ENCODE data around the gene NKD1. TPM values are rescaled to one million over a fixed set of nuclear protein-coding genes. Genes with fewer than 3 reads are reported as not detected.

NKD1 gene
- total RNA-seq, 6 donors from 2014 or later = 9.9 to 59.7 (median 21.4) TPM

DNA sequence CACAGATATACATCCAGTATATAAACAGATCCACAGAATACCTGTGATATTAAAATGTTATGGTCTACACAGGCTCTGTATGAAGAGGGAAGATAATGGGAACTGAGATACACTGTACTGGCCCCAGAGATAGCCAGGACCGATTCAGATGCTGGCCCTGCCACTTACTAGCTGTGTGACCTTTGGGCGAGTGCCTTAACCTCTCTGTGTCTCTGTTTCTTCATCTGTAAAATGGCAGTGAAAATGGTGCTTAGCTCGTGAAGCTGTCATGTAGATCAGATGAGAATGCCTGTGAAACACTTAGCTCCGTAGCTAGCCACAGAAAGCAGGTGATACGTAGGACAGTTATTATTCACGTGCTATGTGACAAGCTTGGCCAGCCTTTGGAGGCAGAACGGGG, 22.2 kb downstream of the NKD1 start:
- peak overlapping the region in 1 of 4 donors; percentile 14 for H3K27ac ChIP-seq
- H3K36me3 ChIP-seq = no peaks in the 10 kb centered on the region
- H3K27me3 ChIP-seq = no peaks in the 10 kb centered on the region
- H3K4me3 ChIP-seq = no peak overlapping the region
- peaks cover 0 to 12% (median 2%) of the 10 kb centered on the region in 4 donors for H3K4me1 ChIP-seq
- no peaks in the 10 kb centered on the region for H3K9me3 ChIP-seq
- TF ChIP-seq POLR2A (IDR thresholded peaks at IDR 0.05) (no peak), POLR2AphosphoS5 (IDR thresholded peaks at IDR 0.05) (no peak), EP300 (IDR thresholded peaks at IDR 0.05) (no peak)
- TF ChIP-seq, protein P1, sequence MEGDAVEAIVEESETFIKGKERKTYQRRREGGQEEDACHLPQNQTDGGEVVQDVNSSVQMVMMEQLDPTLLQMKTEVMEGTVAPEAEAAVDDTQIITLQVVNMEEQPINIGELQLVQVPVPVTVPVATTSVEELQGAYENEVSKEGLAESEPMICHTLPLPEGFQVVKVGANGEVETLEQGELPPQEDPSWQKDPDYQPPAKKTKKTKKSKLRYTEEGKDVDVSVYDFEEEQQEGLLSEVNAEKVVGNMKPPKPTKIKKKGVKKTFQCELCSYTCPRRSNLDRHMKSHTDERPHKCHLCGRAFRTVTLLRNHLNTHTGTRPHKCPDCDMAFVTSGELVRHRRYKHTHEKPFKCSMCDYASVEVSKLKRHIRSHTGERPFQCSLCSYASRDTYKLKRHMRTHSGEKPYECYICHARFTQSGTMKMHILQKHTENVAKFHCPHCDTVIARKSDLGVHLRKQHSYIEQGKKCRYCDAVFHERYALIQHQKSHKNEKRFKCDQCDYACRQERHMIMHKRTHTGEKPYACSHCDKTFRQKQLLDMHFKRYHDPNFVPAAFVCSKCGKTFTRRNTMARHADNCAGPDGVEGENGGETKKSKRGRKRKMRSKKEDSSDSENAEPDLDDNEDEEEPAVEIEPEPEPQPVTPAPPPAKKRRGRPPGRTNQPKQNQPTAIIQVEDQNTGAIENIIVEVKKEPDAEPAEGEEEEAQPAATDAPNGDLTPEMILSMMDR (IDR thresholded peaks at IDR 0.05) = no peak
- no peak for DNase-seq
- 89 to 90% methylated on average over 7 of the region's 7 CpGs for WGBS, 2 donors
- ATAC-seq (ENCODE audit: low FRiP score in 2 of 2) = no peak

DNA sequence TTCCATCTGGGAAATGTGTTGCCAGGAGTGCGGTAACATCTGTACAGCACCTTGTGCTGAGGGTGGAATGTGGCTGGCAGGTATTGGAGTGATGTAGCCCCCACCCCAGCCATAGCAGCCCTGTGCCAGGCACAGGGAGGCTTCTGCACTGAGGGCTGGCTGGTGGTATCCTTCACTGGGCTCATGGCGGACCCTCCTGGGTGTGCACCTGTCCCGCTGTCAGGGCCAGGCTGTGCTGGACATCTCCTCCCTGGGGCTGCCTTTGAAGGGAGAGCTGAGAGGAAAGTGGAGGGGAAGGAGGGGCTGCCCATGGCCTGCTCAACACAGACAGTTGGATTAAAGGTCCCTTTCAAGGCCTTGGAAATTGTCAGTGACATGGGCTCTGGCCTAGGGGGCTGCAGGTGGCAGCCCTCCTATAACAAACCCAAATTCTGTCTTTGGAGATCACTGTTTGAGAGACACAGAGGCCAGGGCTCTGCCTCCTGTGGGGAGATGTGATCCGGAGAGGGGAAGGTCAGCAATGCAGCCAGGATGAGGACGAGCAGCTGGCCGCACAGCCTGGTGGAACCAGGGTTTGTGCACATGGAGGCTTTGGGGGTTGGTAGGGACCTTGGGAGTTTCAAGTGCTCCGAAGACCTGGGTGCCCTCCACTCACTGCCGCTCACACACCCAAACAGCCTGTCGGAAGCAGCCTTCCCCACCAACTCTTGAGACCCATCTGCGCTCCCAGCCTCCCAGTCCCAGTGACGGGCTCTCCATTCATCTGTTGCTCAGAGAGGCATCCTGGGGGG, 22.8 kb downstream of the NKD1 start:
- no peak for TF ChIP-seq POLR2AphosphoS5 (IDR thresholded peaks at IDR 0.05)
- no peak for TF ChIP-seq POLR2A (IDR thresholded peaks at IDR 0.05)
- TF ChIP-seq, protein P1 (IDR thresholded peaks at IDR 0.05) = no peak
- no peak for TF ChIP-seq EP300 (IDR thresholded peaks at IDR 0.05)

DNA sequence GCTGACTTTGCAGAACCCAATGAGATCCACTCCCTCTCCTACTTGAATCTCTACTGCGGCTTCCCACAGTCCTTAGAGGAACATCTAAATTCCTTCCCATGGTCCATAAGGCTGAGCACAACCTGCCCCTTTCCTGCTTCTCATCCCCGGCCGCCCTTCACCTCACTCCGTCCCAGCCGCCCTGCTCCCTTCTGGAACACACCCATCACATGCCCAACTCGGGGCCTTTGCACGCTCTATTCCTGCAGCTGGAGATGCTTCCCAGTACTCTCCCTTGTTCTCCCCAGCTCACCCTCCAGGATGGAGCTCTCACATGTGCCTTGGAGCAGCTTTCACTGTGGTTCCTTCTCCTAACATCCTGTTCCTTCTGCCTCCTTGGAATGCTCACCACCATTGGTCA, 23.6 kb downstream of the NKD1 start:
- no peaks in the 10 kb centered on the region for H3K36me3 ChIP-seq
- TF ChIP-seq, protein P1 (IDR thresholded peaks at IDR 0.05) = no peak
- TF ChIP-seq POLR2A (IDR thresholded peaks at IDR 0.05) = no peak
- no peak for TF ChIP-seq EP300 (IDR thresholded peaks at IDR 0.05)
- TF ChIP-seq POLR2AphosphoS5 (IDR thresholded peaks at IDR 0.05) = no peak
- DNase-seq (no peak), ATAC-seq (ENCODE audit: low FRiP score in 2 of 2) (no peak)
- no peak overlapping the region for H3K27ac ChIP-seq
- no peaks in the 10 kb centered on the region for H3K9me3 ChIP-seq
- H3K4me1 ChIP-seq = peaks cover 0 to 12% (median 3%) of the 10 kb centered on the region in 4 donors
- no peak overlapping the region for H3K4me3 ChIP-seq
- H3K27me3 ChIP-seq = no peaks in the 10 kb centered on the region
- 91 to 92% methylated on average over 7 of the region's 7 CpGs for WGBS, 2 donors

More for the DNA sequence above, 22.8 kb downstream of the NKD1 start:
- Histone ChIP-seq H3K4me3 (no peak overlapping the region), H3K27ac (no peak overlapping the region), H3K9me3 (no peaks in the 10 kb centered on the region), H3K4me1 (peaks cover 0 to 12% (median 3%) of the 10 kb centered on the region in 4 donors), H3K36me3 (no peaks in the 10 kb centered on the region), H3K27me3 (no peaks in the 10 kb centered on the region)
- ATAC-seq (ENCODE audit: low FRiP score in 2 of 2) = peak in 1 of 2 donors; percentile 27
- no peak for DNase-seq
- WGBS, 2 donors = 77 to 91% methylated on average over 9 to 11 of the region's 11 CpGs

DNA sequence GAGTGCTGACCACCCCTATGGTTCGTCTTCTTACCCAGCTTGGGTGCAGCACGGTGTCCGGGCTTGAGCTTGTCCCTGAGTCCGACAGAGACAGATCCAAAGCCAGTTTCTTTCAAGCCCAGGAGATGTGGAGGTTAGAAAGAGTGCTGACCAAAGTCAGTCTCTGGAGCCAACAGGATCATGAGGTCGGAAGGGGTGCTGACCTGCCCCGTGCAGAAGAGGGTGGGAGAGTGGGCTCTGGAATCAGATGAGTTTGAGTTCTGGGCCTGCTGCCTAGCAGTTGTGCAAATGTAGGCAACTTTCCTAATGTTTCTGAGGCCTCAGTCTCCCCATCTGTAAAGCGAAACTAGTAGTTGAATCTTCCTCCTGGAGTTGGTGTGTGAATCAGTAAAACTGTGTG, 24.5 kb downstream of the NKD1 start:
- WGBS, 2 donors = 59 to 81% methylated on average over 6 to 7 of the region's 7 CpGs
- H3K4me3 ChIP-seq = no peak overlapping the region
- no peaks in the 10 kb centered on the region for H3K36me3 ChIP-seq
- no peaks in the 10 kb centered on the region for H3K9me3 ChIP-seq
- H3K27me3 ChIP-seq = no peaks in the 10 kb centered on the region
- DNase-seq (no peak), ATAC-seq (ENCODE audit: low FRiP score in 2 of 2) (no peak)
- TF ChIP-seq EP300 (IDR thresholded peaks at IDR 0.05) (no peak), POLR2A (IDR thresholded peaks at IDR 0.05) (no peak), POLR2AphosphoS5 (IDR thresholded peaks at IDR 0.05) (no peak)
- TF ChIP-seq, protein P1 (IDR thresholded peaks at IDR 0.05) = no peak
- peaks cover 0 to 9% (median 3%) of the 10 kb centered on the region in 4 donors for H3K4me1 ChIP-seq
- no peak overlapping the region for H3K27ac ChIP-seq
